Hepatocyte (in vitro differentiated cells): Measurements from ENCODE around the gene CSRP1. TPM values are rescaled to one million over a fixed set of nuclear protein-coding genes. Genes with fewer than 3 reads are reported as not detected.

Experiments used
- DNase-seq: peaks from one replicate; pipeline ENCODE4 v3.0.0-alpha.2; 2016; ENCODE audit warnings: low spot score
- H2AFZ ChIP-seq: fragments of 200-600 bp; sonication (generic); 2 replicates; pipeline ENCODE4 v1.6.0; 2016; ENCODE audit warnings: antibody characterized with exemption, mild to moderate bottlenecking
- H3K27ac ChIP-seq: fragments of 200-600 bp; sonication (generic); 2 replicates; pipeline ENCODE4 v1.5.1; 2016; ENCODE audit warnings: mild to moderate bottlenecking
- H3K27me3 ChIP-seq: fragments of 200-600 bp; sonication (generic); 2 replicates; pipeline ENCODE4 v1.6.1; 2016
- H3K36me3 ChIP-seq: fragments of 200-600 bp; sonication (generic); replicated peaks from 2 replicates; pipeline ENCODE4 v1.5.1; 2016; ENCODE audit warnings: low read depth; ENCODE audit not compliant: insufficient read depth
- H3K4me1 ChIP-seq: fragments of 200-600 bp; sonication (generic); 2 replicates; pipeline ENCODE4 v1.5.1; 2016; ENCODE audit warnings: mild to moderate bottlenecking, moderate library complexity; ENCODE audit not compliant: insufficient read depth
- H3K4me2 ChIP-seq: fragments of 200-600 bp; sonication (generic); 2 replicates; pipeline ENCODE4 v1.6.0; 2016
- H3K4me3 ChIP-seq: fragments of 200-600 bp; sonication (generic); 2 replicates; pipeline ENCODE4 v1.5.1; 2016; ENCODE audit warnings: mild to moderate bottlenecking
- H3K79me2 ChIP-seq: fragments of 200-600 bp; sonication (generic); 2 replicates; pipeline ENCODE4 v1.6.0; 2017; ENCODE audit warnings: mild to moderate bottlenecking
- H3K9me2 ChIP-seq: fragments of 200-600 bp; sonication (generic); replicated peaks from 2 replicates; pipeline ENCODE4 v1.6.0; 2017; ENCODE audit warnings: mild to moderate bottlenecking; ENCODE audit not compliant: insufficient read depth
- H3K9me3 ChIP-seq: fragments of 200-600 bp; sonication (generic); 2 replicates; pipeline ENCODE4 v1.5.1; 2016; ENCODE audit warnings: low read depth, mild to moderate bottlenecking
- H4K20me1 ChIP-seq: fragments of 200-600 bp; sonication (generic); 2 replicates; pipeline ENCODE4 v1.6.0; 2016; ENCODE audit warnings: mild to moderate bottlenecking; ENCODE audit not compliant: insufficient read depth, poor library complexity, severe bottlenecking
- EZH2 ChIP-seq: fragments of 200-600 bp; sonication (generic); IDR thresholded peaks from 2 replicates; pipeline ENCODE4 v1.6.1; 2016; ENCODE audit warnings: antibody characterized with exemption, mild to moderate bottlenecking, borderline replicate concordance
- EZH2phosphoT487 ChIP-seq: fragments of 200-600 bp; sonication (generic); IDR thresholded peaks from one replicate; pipeline ENCODE4 v1.6.1; 2018; ENCODE audit warnings: antibody characterized with exemption, mild to moderate bottlenecking, low read depth, moderate library complexity; ENCODE audit not compliant: unreplicated experiment, severe bottlenecking
- WGBS: methylation state at CpG from one replicate; pipeline ENCODE4 v1.1.6; 2016; ENCODE audit warnings: low lambda C conversion rate; ENCODE audit errors: missing lambda C conversion rate; 5-methylcytosine and 5-hydroxymethylcytosine counted together
- polyA plus RNA-seq: library from polyadenylated mRNA; unstranded; fragments of >200 nt; fragmentation: Nextera tagmentation; extraction: Ambion mirVana; gene quantifications from 2 replicates; pipeline ENCODE4 v1.2.1, GENCODE V29; 2016
- total RNA-seq: library from RNA; depleted of rRNA; stranded (reverse); fragments of >200 nt; gene quantifications from 2 replicates; pipeline ENCODE4 v1.2.3, GENCODE V29; 2014
- TF ChIP-seq, protein P1 (sequence below): fragments of 200-600 bp; sonication (generic); IDR thresholded peaks from 2 replicates; pipeline ENCODE4 v1.5.1; 2016; ENCODE audit warnings: antibody characterized with exemption, mild to moderate bottlenecking; ENCODE audit not compliant: poor library complexity

Gene CSRP1
- total and polyA plus RNA-seq, 2 experiments from 2014 or later: 50.9 to 76.0 TPM

DNA sequence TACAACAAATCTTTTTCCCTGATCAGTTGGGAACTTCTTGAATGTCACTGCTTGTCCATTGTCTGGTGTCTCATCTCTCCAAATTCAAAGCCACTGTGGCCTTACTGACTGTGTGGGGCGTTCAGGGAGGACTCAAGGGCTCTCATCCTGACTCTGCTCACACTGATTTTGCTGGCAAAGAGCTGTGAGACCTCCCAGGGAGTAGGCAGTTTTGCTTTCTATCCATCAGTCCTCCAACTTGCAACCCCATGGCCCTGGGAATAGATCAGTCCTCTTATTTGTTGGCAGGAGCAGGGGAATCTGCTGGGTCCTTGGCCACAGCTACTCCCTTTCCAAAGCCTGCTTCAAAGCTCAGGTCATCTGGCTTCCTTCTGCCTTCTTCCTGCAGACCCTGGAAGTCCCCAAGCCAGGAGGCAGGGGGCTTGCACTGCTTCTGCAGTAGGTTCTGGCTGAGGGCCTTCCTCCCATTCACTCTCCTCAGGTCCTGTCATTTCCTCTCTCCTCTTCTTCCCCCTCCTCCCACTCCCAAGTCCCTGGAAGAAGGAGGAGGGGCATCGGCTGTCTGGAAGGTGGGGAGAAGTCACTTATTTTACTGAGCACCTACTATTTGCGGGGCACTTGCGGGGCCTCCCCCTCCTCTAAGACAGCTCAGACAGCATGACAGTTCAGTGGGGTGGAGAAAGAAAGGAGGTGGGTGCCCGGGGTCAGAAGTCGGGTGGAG, 31.1 kb upstream of the CSRP1 start:
- Histone ChIP-seq H3K4me1 (peaks cover 15% of the 10 kb centered on the region), H3K4me2 (peak overlapping the region; percentile 95), H3K9me2 (no peaks in the 10 kb centered on the region), H3K27me3 (peaks cover 37% of the 10 kb centered on the region), H3K27ac (no peak overlapping the region), H3K4me3 (no peak overlapping the region), H3K9me3 (no peaks in the 10 kb centered on the region), H4K20me1 (no peaks in the 10 kb centered on the region), H3K36me3 (no peaks in the 10 kb centered on the region), H3K79me2 (peaks cover 2% of the 10 kb centered on the region), H2AFZ (peak overlapping the region; percentile 47)
- TF ChIP-seq, protein P1, sequence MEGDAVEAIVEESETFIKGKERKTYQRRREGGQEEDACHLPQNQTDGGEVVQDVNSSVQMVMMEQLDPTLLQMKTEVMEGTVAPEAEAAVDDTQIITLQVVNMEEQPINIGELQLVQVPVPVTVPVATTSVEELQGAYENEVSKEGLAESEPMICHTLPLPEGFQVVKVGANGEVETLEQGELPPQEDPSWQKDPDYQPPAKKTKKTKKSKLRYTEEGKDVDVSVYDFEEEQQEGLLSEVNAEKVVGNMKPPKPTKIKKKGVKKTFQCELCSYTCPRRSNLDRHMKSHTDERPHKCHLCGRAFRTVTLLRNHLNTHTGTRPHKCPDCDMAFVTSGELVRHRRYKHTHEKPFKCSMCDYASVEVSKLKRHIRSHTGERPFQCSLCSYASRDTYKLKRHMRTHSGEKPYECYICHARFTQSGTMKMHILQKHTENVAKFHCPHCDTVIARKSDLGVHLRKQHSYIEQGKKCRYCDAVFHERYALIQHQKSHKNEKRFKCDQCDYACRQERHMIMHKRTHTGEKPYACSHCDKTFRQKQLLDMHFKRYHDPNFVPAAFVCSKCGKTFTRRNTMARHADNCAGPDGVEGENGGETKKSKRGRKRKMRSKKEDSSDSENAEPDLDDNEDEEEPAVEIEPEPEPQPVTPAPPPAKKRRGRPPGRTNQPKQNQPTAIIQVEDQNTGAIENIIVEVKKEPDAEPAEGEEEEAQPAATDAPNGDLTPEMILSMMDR: no peak
- TF ChIP-seq EZH2phosphoT487 (no peak), EZH2 (no peak)
- WGBS: 25% methylated on average over 6 of the region's 6 CpGs
- DNase-seq: no peak

DNA sequence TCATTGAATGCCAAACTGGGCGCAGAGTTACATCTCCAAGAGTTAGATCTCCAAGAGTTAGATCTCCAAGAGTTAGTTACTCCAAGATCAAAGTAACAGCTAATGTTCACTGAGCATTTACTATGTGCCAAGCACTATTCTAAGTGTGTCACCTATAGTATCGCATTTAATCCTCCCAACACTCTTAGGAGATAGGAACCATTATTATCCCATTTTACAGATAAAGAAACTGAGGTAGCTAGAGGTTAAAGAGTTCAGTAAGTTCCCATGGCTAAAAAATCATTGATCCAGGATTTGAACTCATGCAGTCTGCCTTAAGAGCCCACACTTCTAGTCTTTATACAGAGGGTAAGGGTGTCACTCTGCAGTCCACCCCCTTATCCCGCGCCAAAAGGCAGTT, 30.5 kb upstream of the CSRP1 start:
- Histone ChIP-seq H3K36me3 (no peaks in the 10 kb centered on the region), H2AFZ (no peak overlapping the region), H4K20me1 (no peaks in the 10 kb centered on the region), H3K27ac (no peak overlapping the region), H3K27me3 (peaks cover 37% of the 10 kb centered on the region), H3K4me1 (peaks cover 15% of the 10 kb centered on the region), H3K9me3 (no peaks in the 10 kb centered on the region), H3K4me2 (no peak overlapping the region), H3K79me2 (peaks cover 2% of the 10 kb centered on the region), H3K4me3 (no peak overlapping the region), H3K9me2 (no peaks in the 10 kb centered on the region)
- DNase-seq: no peak
- over 99% methylated on average over 4 of the region's 4 CpGs for WGBS
- TF ChIP-seq, protein P1: no peak
- TF ChIP-seq EZH2phosphoT487 (no peak), EZH2 (no peak)

DNA sequence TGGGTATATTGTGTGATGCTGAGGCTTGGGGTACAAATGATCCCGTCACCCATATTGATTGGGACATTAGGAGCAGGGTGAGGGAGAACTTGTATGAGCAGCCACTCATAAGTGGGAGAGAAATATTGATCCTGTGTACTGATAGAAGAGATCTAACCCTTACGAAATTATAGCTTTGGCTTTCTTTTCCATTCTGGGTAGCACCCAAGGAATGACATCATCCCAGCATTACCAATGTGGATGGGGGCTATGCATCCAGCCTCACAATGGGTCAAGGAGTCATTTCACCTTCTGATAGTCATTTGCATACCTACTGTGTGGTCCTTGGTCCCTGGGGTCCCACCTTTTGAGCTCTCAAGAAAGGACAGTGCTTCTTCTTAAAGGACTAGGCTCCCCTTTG, 30.1 kb upstream of the CSRP1 start:
- peak overlapping the region; percentile 22 for H3K4me2 ChIP-seq
- WGBS: 100% methylated on average over 2 of the region's 2 CpGs

More for the DNA sequence above, 30.1 kb upstream of the CSRP1 start:
- Histone ChIP-seq H2AFZ (no peak overlapping the region), H3K36me3 (no peaks in the 10 kb centered on the region), H3K4me1 (peaks cover 15% of the 10 kb centered on the region), H3K27ac (no peak overlapping the region), H3K27me3 (peaks cover 37% of the 10 kb centered on the region), H3K79me2 (peaks cover 2% of the 10 kb centered on the region), H3K9me2 (no peaks in the 10 kb centered on the region), H3K4me3 (no peak overlapping the region), H3K9me3 (no peaks in the 10 kb centered on the region), H4K20me1 (no peaks in the 10 kb centered on the region)
- TF ChIP-seq EZH2: no peak
- no peak for TF ChIP-seq EZH2phosphoT487
- TF ChIP-seq, protein P1: no peak
- no peak for DNase-seq
